DLD1 (cell line): Measurements from ENCODE around the gene EIF3A.
"Not testable (repeated sequence)": the region's sequence is repeated elsewhere in the genome, so short reads cannot be mapped to it uniquely, and the experiment has no call there.

Source experiments
- in situ Hi-C: cut with HindIII; loops from 2 replicates; pipeline ENCODE4 v1.10.0; 2017; ENCODE audit warnings: low sequenced_read_pairs

EIF3A gene

GRCh38 chr10:119103241-119103902 is 22.8 kb upstream of the EIF3A start:
- in situ Hi-C loops: no loop called here

- in situ Hi-C loops: no loop called here
Observed at GRCh38 chr10:119101366-119102098, 20.9 kb upstream of the EIF3A start.

GRCh38 chr10:119100434-119101238 is 20.0 kb upstream of the EIF3A start:
- in situ Hi-C loops: no loop called here

- in situ Hi-C loops: no loop called here
Observed at GRCh38 chr10:119098576-119098975, 18.0 kb upstream of the EIF3A start.

GRCh38 chr10:119096641-119097415 is 16.2 kb upstream of the EIF3A start:
- in situ Hi-C loops: not testable (repeated sequence)

- in situ Hi-C loops: no loop called here
Observed at GRCh38 chr10:119095640-119096039, 15.0 kb upstream of the EIF3A start.

- in situ Hi-C loops: no loop called here
Observed at GRCh38 chr10:119090968-119091367, 10.4 kb upstream of the EIF3A start.

- in situ Hi-C loops: no loop called here
Observed at GRCh38 chr10:119090026-119090795, 9.6 kb upstream of the EIF3A start.

GRCh38 chr10:119087271-119087882 is 6.8 kb upstream of the EIF3A start:
- in situ Hi-C loops: no loop called here

- in situ Hi-C loops: no loop called here
Observed at GRCh38 chr10:119084896-119085295, 4.3 kb upstream of the EIF3A start.

GRCh38 chr10:119079599-119080520 is 757 bp downstream of the EIF3A start:
- in situ Hi-C loops: no loop called here

GRCh38 chr10:119078422-119079179 is 2.0 kb downstream of the EIF3A start:
- in situ Hi-C loops: no loop called here

GRCh38 chr10:119073584-119073983 is 7.0 kb downstream of the EIF3A start:
- in situ Hi-C loops: no loop called here

- in situ Hi-C loops: no loop called here
Observed at GRCh38 chr10:119070395-119071165, 10.0 kb downstream of the EIF3A start.

- in situ Hi-C loops: no loop called here
Observed at GRCh38 chr10:119061926-119062325, 18.7 kb downstream of the EIF3A start.

GRCh38 chr10:119061352-119061751 is 19.3 kb downstream of the EIF3A start:
- in situ Hi-C loops: no loop called here

GRCh38 chr10:119060107-119060506 is 20.5 kb downstream of the EIF3A start:
- in situ Hi-C loops: no loop called here
